Measurements from ENCODE around the gene XRRA1.

- TF ChIP-seq CTCF (IDR thresholded peaks at IDR 0.05) = no peak
- no peak for TF ChIP-seq POLR2AphosphoS5 (IDR thresholded peaks at IDR 0.05; ENCODE audit: insufficient read depth in 1 of 2, low read depth in 1 of 2)
- no peak for TF ChIP-seq POLR2A (IDR thresholded peaks at IDR 0.05)
Measured at GRCh38 chr11:74936087-74936486, 12.8 kb downstream of the XRRA1 start.
